Breast epithelium (tissue), 3 donors: Measurements from ENCODE around the gene ZNF662.

Experiments
- CTCF ChIP-seq, 3 donors: fragments of 450-650 bp; IDR thresholded peaks; one replicate each; pipeline ENCODE4 v1.5.1; 2016 to 2017; ENCODE audit warnings: antibody characterized with exemption in 3 of 3, mild to moderate bottlenecking in 3 of 3, moderate library complexity in 3 of 3
- POLR2A ChIP-seq: fragments of 450-650 bp; IDR thresholded peaks from one replicate; pipeline ENCODE4 v1.6.1; 2016; ENCODE audit warnings: antibody characterized with exemption, mild to moderate bottlenecking, moderate library complexity

- TF ChIP-seq POLR2A (no peak), CTCF (IDR thresholded peaks at IDR 0.05) (no peak)
These were observed 5.5 kb upstream of the ZNF662 start for GRCh38 chr3:42900226-42901072.
